Lower leg skin (tissue), 3 donors: ENCODE data around the gene KLF7.

Source experiments
- POLR2A ChIP-seq, 2 donors: fragments of 450-650 bp; IDR thresholded peaks; one replicate each; pipeline ENCODE4 v1.6.1; 2016 to 2017; ENCODE audit warnings: antibody characterized with exemption in 2 of 2, mild to moderate bottlenecking in 1 of 2, moderate library complexity in 1 of 2
- TF ChIP-seq, protein P1 (sequence below), 3 donors: fragments of 450-650 bp; IDR thresholded peaks; one replicate each; pipeline ENCODE4 v1.5.1; 2016; ENCODE audit warnings: antibody characterized with exemption in 3 of 3, mild to moderate bottlenecking in 3 of 3, moderate library complexity in 2 of 3

DNA sequence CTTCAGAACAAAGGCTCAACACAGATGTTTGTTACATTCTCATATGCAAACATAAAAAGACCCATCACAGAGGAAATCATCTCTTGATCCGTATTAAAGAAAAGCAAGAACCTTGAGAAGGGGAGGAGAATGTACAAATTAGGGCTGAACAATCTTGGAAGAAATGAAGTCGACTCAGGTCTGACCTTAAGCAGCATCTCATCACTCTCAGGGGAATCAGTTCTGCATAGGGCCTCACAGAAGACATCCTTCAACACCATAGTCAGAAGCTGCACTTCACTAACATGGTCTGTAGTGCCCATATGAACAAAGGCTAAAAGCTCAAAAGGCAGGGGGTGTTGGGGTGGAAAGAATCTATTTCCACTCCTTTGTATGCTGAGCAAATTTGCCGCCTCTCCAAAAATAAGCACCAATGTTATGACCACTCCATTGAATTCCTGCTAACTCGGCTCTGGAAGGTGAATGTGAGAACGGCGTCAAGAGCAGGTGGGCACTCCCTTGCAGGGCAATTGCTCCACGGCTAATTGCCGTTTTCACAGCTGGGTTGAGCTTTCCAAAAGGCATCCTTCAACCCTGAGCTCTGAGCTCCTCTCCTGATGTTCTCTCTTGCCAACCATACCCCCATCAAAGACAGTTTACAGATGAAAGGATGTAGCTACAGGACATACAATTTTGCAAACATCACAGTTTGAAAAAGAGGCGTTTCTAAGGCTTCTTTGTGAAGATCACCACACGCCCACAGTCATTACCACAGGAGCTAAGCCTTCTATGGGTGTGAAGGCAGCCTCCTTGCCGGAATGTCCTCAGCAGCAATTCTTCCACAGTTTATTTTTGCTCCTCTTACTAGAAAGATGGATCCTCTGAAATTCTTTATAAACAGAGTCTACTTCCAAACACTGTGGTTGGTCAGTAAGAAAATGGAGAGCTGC, 10.0 kb downstream of the KLF7 start:
- TF ChIP-seq, protein P1, sequence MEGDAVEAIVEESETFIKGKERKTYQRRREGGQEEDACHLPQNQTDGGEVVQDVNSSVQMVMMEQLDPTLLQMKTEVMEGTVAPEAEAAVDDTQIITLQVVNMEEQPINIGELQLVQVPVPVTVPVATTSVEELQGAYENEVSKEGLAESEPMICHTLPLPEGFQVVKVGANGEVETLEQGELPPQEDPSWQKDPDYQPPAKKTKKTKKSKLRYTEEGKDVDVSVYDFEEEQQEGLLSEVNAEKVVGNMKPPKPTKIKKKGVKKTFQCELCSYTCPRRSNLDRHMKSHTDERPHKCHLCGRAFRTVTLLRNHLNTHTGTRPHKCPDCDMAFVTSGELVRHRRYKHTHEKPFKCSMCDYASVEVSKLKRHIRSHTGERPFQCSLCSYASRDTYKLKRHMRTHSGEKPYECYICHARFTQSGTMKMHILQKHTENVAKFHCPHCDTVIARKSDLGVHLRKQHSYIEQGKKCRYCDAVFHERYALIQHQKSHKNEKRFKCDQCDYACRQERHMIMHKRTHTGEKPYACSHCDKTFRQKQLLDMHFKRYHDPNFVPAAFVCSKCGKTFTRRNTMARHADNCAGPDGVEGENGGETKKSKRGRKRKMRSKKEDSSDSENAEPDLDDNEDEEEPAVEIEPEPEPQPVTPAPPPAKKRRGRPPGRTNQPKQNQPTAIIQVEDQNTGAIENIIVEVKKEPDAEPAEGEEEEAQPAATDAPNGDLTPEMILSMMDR (IDR thresholded peaks at IDR 0.05): no peak
- TF ChIP-seq POLR2A (IDR thresholded peaks at IDR 0.05): no peak
